ENCODE measurements around the gene VANGL2.
"Not testable (repeated sequence)": the region's sequence is repeated elsewhere in the genome, so short reads cannot be mapped to it uniquely, and the experiment has no call there.

DNA sequence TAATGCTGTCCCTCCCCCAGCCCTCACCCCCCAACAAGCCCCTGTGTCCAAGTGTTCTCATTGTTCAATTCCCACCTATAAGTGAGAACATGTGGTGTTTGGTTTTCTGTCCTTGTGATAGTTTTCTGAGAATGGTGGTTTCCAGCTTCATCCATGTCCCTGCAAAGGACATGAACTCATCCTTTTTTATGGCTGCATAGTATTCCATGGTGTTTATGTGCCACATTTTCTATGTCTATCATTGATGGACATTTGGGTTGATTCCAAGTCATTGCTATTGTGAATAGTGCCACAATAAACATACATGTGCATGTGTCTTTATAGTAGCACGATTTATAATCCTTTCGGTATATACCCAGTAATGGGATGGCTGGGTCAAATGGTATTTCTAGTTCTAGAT, 15.6 kb upstream of the VANGL2 start:
- not testable (repeated sequence) for TF ChIP-seq TAF1 (IDR thresholded peaks at IDR 0.05; ENCODE audit: borderline replicate concordance, low read depth, low read length); POLR2AphosphoS5 (IDR thresholded peaks at IDR 0.05; ENCODE audit: low read depth, low read length)
